GM10847 (cell line): ENCODE measurements around the gene DRAXIN.

Source experiments
- POLR2A ChIP-seq: IDR thresholded peaks from 2 replicates; pipeline ENCODE4 v1.6.1; 2011; ENCODE audit not compliant: insufficient read length; ENCODE audit errors: extremely low read depth

DRAXIN gene

GRCh38 chr1:11675325-11675724 is 16.2 kb upstream of the DRAXIN start:
- TF ChIP-seq POLR2A = no peak

GRCh38 chr1:11676386-11677103 is 15.0 kb upstream of the DRAXIN start:
- no peak for TF ChIP-seq POLR2A

- TF ChIP-seq POLR2A = no peak
Observed at GRCh38 chr1:11678442-11678841, 13.1 kb upstream of the DRAXIN start.

- TF ChIP-seq POLR2A = no peak
Observed at GRCh38 chr1:11680270-11681070, 11.0 kb upstream of the DRAXIN start.

- TF ChIP-seq POLR2A = peak; percentile 63
Observed at GRCh38 chr1:11681071-11681771, 10.3 kb upstream of the DRAXIN start, which contains the start of gene MAD2L2. Gene MAD2L2, minus strand, starts transcription at chr1:11681148. Its CDS starts 547 bp downstream, at chr1:11680601.

- no peak for TF ChIP-seq POLR2A
Observed at GRCh38 chr1:11682287-11682771, 9.2 kb upstream of the DRAXIN start.

GRCh38 chr1:11682799-11683198 is 8.7 kb upstream of the DRAXIN start:
- TF ChIP-seq POLR2A = no peak

- no peak for TF ChIP-seq POLR2A
Observed at GRCh38 chr1:11684070-11684469, 7.4 kb upstream of the DRAXIN start.

GRCh38 chr1:11685210-11685752 is 6.2 kb upstream of the DRAXIN start:
- no peak for TF ChIP-seq POLR2A

GRCh38 chr1:11688506-11688905 is 3.0 kb upstream of the DRAXIN start:
- no peak for TF ChIP-seq POLR2A

- no peak for TF ChIP-seq POLR2A
Observed at GRCh38 chr1:11690397-11691301, 861 bp upstream of the DRAXIN start.

- TF ChIP-seq POLR2A = no peak
Observed at GRCh38 chr1:11691928-11692711, 610 bp downstream of the DRAXIN start.

- TF ChIP-seq POLR2A = no peak
Observed at GRCh38 chr1:11693024-11693590, 1.6 kb downstream of the DRAXIN start.
